H9 (cell line): ENCODE measurements around the gene ANAPC13. TPM values are rescaled to one million over a fixed set of nuclear protein-coding genes. Genes with fewer than 3 reads are reported as not detected.

Source experiments
- DNase-seq: peaks from one replicate; pipeline ENCODE4 v3.0.0-alpha.2; 2017
- H2AFZ ChIP-seq: one replicate; pipeline ENCODE4 v1.6.1; 2013; ENCODE audit warnings: mild to moderate bottlenecking, low read length, control low read depth, moderate library complexity
- H2AK5ac ChIP-seq: 2 replicates; pipeline ENCODE4 v1.6.1; 2013; ENCODE audit warnings: low read length, control low read depth, mixed read lengths; ENCODE audit not compliant: insufficient read length
- H2BK120ac ChIP-seq: one replicate; pipeline ENCODE4 v1.6.1; 2013; ENCODE audit warnings: low read depth, mild to moderate bottlenecking, low read length, control low read depth, inconsistent platforms; ENCODE audit not compliant: poor library complexity, severe bottlenecking
- H2BK12ac ChIP-seq: 2 replicates; pipeline ENCODE4 v1.6.1; 2013; ENCODE audit warnings: low read length, control low read depth, mixed read lengths, low read depth; ENCODE audit not compliant: insufficient read length
- H2BK15ac ChIP-seq: 2 replicates; pipeline ENCODE4 v1.6.1; 2013; ENCODE audit warnings: low read depth, low read length, control low read depth
- H2BK20ac ChIP-seq: one replicate; pipeline ENCODE4 v1.6.1; 2013; ENCODE audit warnings: low read depth, mild to moderate bottlenecking, low read length, control low read depth, inconsistent platforms; ENCODE audit not compliant: poor library complexity, severe bottlenecking
- H2BK5ac ChIP-seq: 2 replicates; pipeline ENCODE4 v1.6.1; 2013; ENCODE audit warnings: low read length, control low read depth, mixed read lengths; ENCODE audit not compliant: insufficient read length
- H3K14ac ChIP-seq: 2 replicates; pipeline ENCODE4 v1.6.1; 2013; ENCODE audit warnings: low read length, control low read depth; ENCODE audit not compliant: insufficient read depth
- H3K18ac ChIP-seq: 2 replicates; pipeline ENCODE4 v1.6.1; 2013; ENCODE audit warnings: low read depth, mild to moderate bottlenecking, mixed read lengths, low read length, control low read depth; ENCODE audit not compliant: insufficient read length
- H3K23ac ChIP-seq: 2 replicates; pipeline ENCODE4 v1.6.1; 2013; ENCODE audit warnings: low read length, control low read depth, mixed read lengths, low read depth; ENCODE audit not compliant: insufficient read length
- H3K23me2 ChIP-seq: 2 replicates; pipeline ENCODE4 v1.6.1; 2013; ENCODE audit warnings: low read depth, mild to moderate bottlenecking, mixed read lengths, low read length, control low read depth; ENCODE audit not compliant: insufficient read length, poor library complexity, severe bottlenecking
- H3K27ac ChIP-seq: 2 replicates; pipeline ENCODE4 v1.5.1; 2013; ENCODE audit warnings: low read length, control low read depth, mixed read lengths, low read depth; ENCODE audit not compliant: insufficient read length
- H3K27me3 ChIP-seq: 2 replicates; pipeline ENCODE4 v1.6.1; 2013; ENCODE audit warnings: low read length, control low read depth, inconsistent platforms; ENCODE audit not compliant: insufficient read depth
- H3K4ac ChIP-seq: 2 replicates; pipeline ENCODE4 v1.6.1; 2013; ENCODE audit warnings: low read depth, mild to moderate bottlenecking, control low read depth, inconsistent platforms, low read length, moderate library complexity
- H3K4me1 ChIP-seq: 2 replicates; pipeline ENCODE4 v1.6.1; 2013; ENCODE audit warnings: low read length, control low read depth, inconsistent platforms; ENCODE audit not compliant: insufficient read depth
- H3K4me2 ChIP-seq: 2 replicates; pipeline ENCODE4 v1.6.1; 2013; ENCODE audit warnings: low read length, control low read depth, mixed read lengths; ENCODE audit not compliant: insufficient read length, insufficient read depth
- H3K56ac ChIP-seq: 2 replicates; pipeline ENCODE4 v1.6.1; 2013; ENCODE audit warnings: low read depth, mild to moderate bottlenecking, mixed read lengths, low read length, control low read depth; ENCODE audit not compliant: insufficient read length
- H3K79me1 ChIP-seq: 2 replicates; pipeline ENCODE4 v1.6.1; 2013; ENCODE audit warnings: low read depth, mild to moderate bottlenecking, moderate library complexity, low read length, control low read depth, inconsistent platforms; ENCODE audit not compliant: insufficient read depth, poor library complexity, severe bottlenecking
- H3K79me2 ChIP-seq: 2 replicates; pipeline ENCODE4 v1.6.1; 2013; ENCODE audit warnings: low read length, control low read depth, inconsistent platforms; ENCODE audit not compliant: insufficient read depth
- H3K9ac ChIP-seq: 2 replicates; pipeline ENCODE4 v1.6.1; 2013; ENCODE audit warnings: low read length, control low read depth, mixed read lengths; ENCODE audit not compliant: insufficient read length; ENCODE audit errors: extremely low read depth
- H3K9me3 ChIP-seq: one replicate; pipeline ENCODE4 v1.6.1; 2013; ENCODE audit warnings: low read depth, low read length, inconsistent platforms; ENCODE audit not compliant: control insufficient read depth
- H3T11ph ChIP-seq: one replicate; pipeline ENCODE4 v1.6.1; 2013; ENCODE audit warnings: mild to moderate bottlenecking, low read length, control low read depth, inconsistent platforms
- H4K20me1 ChIP-seq: one replicate; pipeline ENCODE4 v1.6.1; 2013; ENCODE audit not compliant: control insufficient read depth, insufficient read length, insufficient read depth
- H4K5ac ChIP-seq: 2 replicates; pipeline ENCODE4 v1.6.1; 2013; ENCODE audit warnings: low read depth, mild to moderate bottlenecking, mixed read lengths, low read length, control low read depth; ENCODE audit not compliant: insufficient read length
- H4K8ac ChIP-seq: replicated peaks from 2 replicates; pipeline ENCODE4 v1.6.1; 2013; ENCODE audit warnings: low read length, control low read depth, mixed read lengths, low read depth; ENCODE audit not compliant: insufficient read length
- H4K91ac ChIP-seq: 2 replicates; pipeline ENCODE4 v1.6.1; 2013; ENCODE audit warnings: low read depth, mild to moderate bottlenecking, moderate library complexity, mixed read lengths, low read length, control low read depth; ENCODE audit not compliant: insufficient read length
- H3K27ac Mint-ChIP-seq, 3 experiments: 2 replicates in 2 of 3; 3 replicates in 1 of 3; pipeline ENCODE4 v1.8.0; 2020 to 2021; ENCODE audit warnings: mixed read lengths in 3 of 3, mild to moderate bottlenecking in 1 of 3, moderate library complexity in 1 of 3
- H3K27me3 Mint-ChIP-seq: 2 replicates; pipeline ENCODE4 v1.8.0; 2021; ENCODE audit warnings: low read depth, mild to moderate bottlenecking, moderate library complexity, mixed read lengths
- H3K36me3 Mint-ChIP-seq, 3 experiments: 2 replicates in 2 of 3; 3 replicates in 1 of 3; pipeline ENCODE4 v1.8.0; 2020 to 2021; ENCODE audit warnings: low read depth in 3 of 3, mixed read lengths in 3 of 3; ENCODE audit not compliant: insufficient read depth in 1 of 3
- H3K4me1 Mint-ChIP-seq, 2 experiments: 2 replicates each; pipeline ENCODE4 v1.8.0; 2020; ENCODE audit warnings: mixed read lengths in 2 of 2
- H3K4me3 Mint-ChIP-seq, 2 experiments: 2 replicates in 1 of 2; 3 replicates in 1 of 2; pipeline ENCODE4 v1.8.0; 2020 to 2021; ENCODE audit warnings: mild to moderate bottlenecking in 2 of 2, mixed read lengths in 2 of 2, moderate library complexity in 1 of 2
- H3K9me3 Mint-ChIP-seq, 2 experiments: 2 replicates in 1 of 2; 3 replicates in 1 of 2; pipeline ENCODE4 v1.8.0; 2020; ENCODE audit warnings: mild to moderate bottlenecking in 2 of 2, mixed read lengths in 2 of 2, moderate library complexity in 1 of 2
- WGBS: extraction: QIAGEN DNeasy Blood & Tissue Kit; methylation state at CpG from one replicate; pipeline ENCODE4 v1.1.7; 2013; ENCODE audit warnings: missing lambda C conversion rate, low lambda C conversion rate, mixed read lengths; ENCODE audit not compliant: insufficient read length; ENCODE audit errors: extremely low coverage; 5-methylcytosine and 5-hydroxymethylcytosine counted together
- total RNA-seq: library from RNA; stranded (reverse); gene quantifications from 2 replicates; pipeline ENCODE4 v1.2.1, GENCODE V29; 2021
- TF ChIP-seq, protein P1 (sequence below): fragments of 200-600 bp; sonication (generic); conservative IDR thresholded peaks from 3 replicates; pipeline ENCODE4 v1.8.0; 2021; ENCODE audit warnings: antibody characterized with exemption, mild to moderate bottlenecking

Gene ANAPC13
- total RNA-seq, 1 experiment from 2014 or later = 42.8 TPM

DNA sequence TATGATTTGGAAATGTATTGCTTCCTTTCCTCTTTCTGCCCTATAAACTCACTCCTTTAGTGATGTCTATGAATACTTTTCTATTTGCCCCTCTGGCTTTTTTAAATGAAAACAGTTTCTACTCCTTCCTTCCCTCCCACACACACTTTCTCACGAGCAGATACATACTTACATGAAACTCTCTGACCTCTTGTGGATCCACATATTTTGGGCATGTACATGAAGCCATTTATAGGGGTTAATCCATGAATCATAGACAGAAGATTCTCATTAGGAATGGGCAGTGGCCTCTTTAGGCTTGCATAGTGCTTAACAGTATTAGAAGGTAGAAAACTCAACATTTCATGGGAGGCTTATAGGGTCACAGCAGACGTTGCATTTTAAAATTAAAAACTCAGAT, 24.8 kb downstream of the ANAPC13 start:
- peaks cover 9% of the 10 kb centered on the region; the same call in 1 of the 2 replicates for H3K4me1 ChIP-seq
- no peak overlapping the region for H3K18ac ChIP-seq
- H3K27me3 Mint-ChIP-seq = no peaks in the 10 kb centered on the region; the same call in 1 of the 2 replicates
- H4K5ac ChIP-seq = no peak overlapping the region
- no peaks in the 10 kb centered on the region for H3K79me2 ChIP-seq
- H2BK120ac ChIP-seq = no peak overlapping the region
- WGBS = no CpG with 5 or more reads among the region's 2 CpGs
- no peak overlapping the region for H2BK20ac ChIP-seq
- no peak overlapping the region for H3K14ac ChIP-seq
- no peak overlapping the region for H2BK5ac ChIP-seq
- no peak overlapping the region for H2BK15ac ChIP-seq
- no peak overlapping the region for H3K4ac ChIP-seq
- no peak overlapping the region for H3T11ph ChIP-seq
- H3K4me1 Mint-ChIP-seq = peaks cover 30 to 37% of the 10 kb centered on the region in 2 experiments
- no peaks in the 10 kb centered on the region for H4K20me1 ChIP-seq
- no peak overlapping the region for H3K56ac ChIP-seq
- no peaks in the 10 kb centered on the region for H3K9me3 Mint-ChIP-seq
- no peak overlapping the region for H3K9ac ChIP-seq
- no peak overlapping the region for H2BK12ac ChIP-seq
- H2AK5ac ChIP-seq = no peak overlapping the region
- H4K8ac ChIP-seq = no peak overlapping the region
- no peak overlapping the region for H3K23ac ChIP-seq
- no peaks in the 10 kb centered on the region for H3K9me3 ChIP-seq
- H3K27ac ChIP-seq = no peak overlapping the region
- H3K4me3 Mint-ChIP-seq = no peak overlapping the region
- H3K36me3 Mint-ChIP-seq = no peaks in the 10 kb centered on the region
- no peaks in the 10 kb centered on the region for H3K27me3 ChIP-seq
- peaks cover 3% of the 10 kb centered on the region for H3K23me2 ChIP-seq
- DNase-seq = no peak
- H3K4me2 ChIP-seq = no peak overlapping the region
- no peaks in the 10 kb centered on the region for H3K79me1 ChIP-seq
- TF ChIP-seq, protein P1, sequence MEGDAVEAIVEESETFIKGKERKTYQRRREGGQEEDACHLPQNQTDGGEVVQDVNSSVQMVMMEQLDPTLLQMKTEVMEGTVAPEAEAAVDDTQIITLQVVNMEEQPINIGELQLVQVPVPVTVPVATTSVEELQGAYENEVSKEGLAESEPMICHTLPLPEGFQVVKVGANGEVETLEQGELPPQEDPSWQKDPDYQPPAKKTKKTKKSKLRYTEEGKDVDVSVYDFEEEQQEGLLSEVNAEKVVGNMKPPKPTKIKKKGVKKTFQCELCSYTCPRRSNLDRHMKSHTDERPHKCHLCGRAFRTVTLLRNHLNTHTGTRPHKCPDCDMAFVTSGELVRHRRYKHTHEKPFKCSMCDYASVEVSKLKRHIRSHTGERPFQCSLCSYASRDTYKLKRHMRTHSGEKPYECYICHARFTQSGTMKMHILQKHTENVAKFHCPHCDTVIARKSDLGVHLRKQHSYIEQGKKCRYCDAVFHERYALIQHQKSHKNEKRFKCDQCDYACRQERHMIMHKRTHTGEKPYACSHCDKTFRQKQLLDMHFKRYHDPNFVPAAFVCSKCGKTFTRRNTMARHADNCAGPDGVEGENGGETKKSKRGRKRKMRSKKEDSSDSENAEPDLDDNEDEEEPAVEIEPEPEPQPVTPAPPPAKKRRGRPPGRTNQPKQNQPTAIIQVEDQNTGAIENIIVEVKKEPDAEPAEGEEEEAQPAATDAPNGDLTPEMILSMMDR = no peak
- no peak overlapping the region for H4K91ac ChIP-seq
- H2AFZ ChIP-seq = no peak overlapping the region
- H3K27ac Mint-ChIP-seq = no peak overlapping the region
